Fibroblast of lung (primary cell): ENCODE results near the gene GOLGA6L22. TPM values are rescaled to one million over a fixed set of nuclear protein-coding genes. Genes with fewer than 3 reads are reported as not detected.
"Not testable (repeated sequence)": the region's sequence is repeated elsewhere in the genome, so short reads cannot be mapped to it uniquely, and the experiment has no call there.

Experiments
- DNase-seq, 2 donors: peaks; one replicate each; pipeline versions ENCODE4 v3.0.0 to v3.0.0-alpha.2; 2010; ENCODE audit warnings: low read depth in 2 of 2
- H2AFZ ChIP-seq: 2 replicates; pipeline ENCODE4 v1.5.1; 2012; ENCODE audit warnings: low read length, control low read depth, inconsistent platforms
- H3K27ac ChIP-seq: 2 replicates; pipeline ENCODE4 v1.5.1; 2011; ENCODE audit warnings: low read length, control low read depth; ENCODE audit not compliant: insufficient read depth
- H3K27me3 ChIP-seq: 2 replicates; pipeline ENCODE4 v1.5.1; 2011; ENCODE audit warnings: mild to moderate bottlenecking, low read length; ENCODE audit not compliant: control insufficient read depth, insufficient read depth
- H3K36me3 ChIP-seq: 2 replicates; pipeline ENCODE4 v1.5.1; 2011; ENCODE audit warnings: low read length; ENCODE audit not compliant: control insufficient read depth, insufficient read depth
- H3K4me1 ChIP-seq: 2 replicates; pipeline ENCODE4 v1.5.1; 2011; ENCODE audit warnings: low read length; ENCODE audit not compliant: control insufficient read depth, insufficient read depth; ENCODE audit errors: extremely low read depth
- H3K4me2 ChIP-seq: 2 replicates; pipeline ENCODE4 v1.5.1; 2011; ENCODE audit warnings: low read length, control low read depth; ENCODE audit not compliant: insufficient read depth; ENCODE audit errors: extremely low read depth
- H3K4me3 ChIP-seq, 4 experiments: fragments of 200-600 bp in 1 of 4; sonication (generic) in 1 of 4; replicated peaks in 1 of 4; 2 replicates each; pipeline ENCODE4 v1.5.1; 2011 to 2016; ENCODE audit warnings: low read length in 4 of 4, low read depth in 3 of 4, mild to moderate bottlenecking in 3 of 4, control low read depth in 2 of 4, inconsistent platforms in 1 of 4, mixed read lengths in 1 of 4; ENCODE audit not compliant: insufficient read depth in 1 of 4; ENCODE audit errors: control extremely low read depth in 1 of 4
- H3K79me2 ChIP-seq: 2 replicates; pipeline ENCODE4 v1.5.1; 2012; ENCODE audit warnings: mild to moderate bottlenecking, low read length, inconsistent platforms; ENCODE audit not compliant: control insufficient read depth, insufficient read depth
- H3K9ac ChIP-seq: 2 replicates; pipeline ENCODE4 v1.5.1; 2011; ENCODE audit warnings: mild to moderate bottlenecking, low read length, control low read depth; ENCODE audit not compliant: insufficient read depth
- H3K9me3 ChIP-seq: 2 replicates; pipeline ENCODE4 v1.5.1; 2012; ENCODE audit warnings: low read depth, low read length; ENCODE audit not compliant: control insufficient read depth, insufficient read depth
- H4K20me1 ChIP-seq: 2 replicates; pipeline ENCODE4 v1.5.1; 2011; ENCODE audit warnings: low read length; ENCODE audit not compliant: control insufficient read depth, insufficient read depth; ENCODE audit errors: extremely low read depth
- polyA minus RNA-seq: library from RNA; depleted of rRNA, polyadenylated mRNA; stranded (reverse); fragments of >200 nt; gene quantifications from 2 replicates; pipeline ENCODE4 v1.2.3, GENCODE V29; 2011; ENCODE audit warnings: low replicate concordance
- polyA plus RNA-seq, 2 donors: library from polyadenylated mRNA; depleted of rRNA in 1 of 2; stranded (reverse) in 1 of 2; unstranded in 1 of 2; fragments of >200 nt; gene quantifications; 2 replicates each; pipeline ENCODE4 v1.2.1, GENCODE V29; 2011 to 2012; ENCODE audit warnings: missing spikeins in 1 of 2
- total RNA-seq: library from RNA; depleted of rRNA; stranded (reverse); fragments of >200 nt; gene quantifications from 2 replicates; pipeline ENCODE4 v1.2.1, GENCODE V29; 2014

The GOLGA6L22 gene, protein sequence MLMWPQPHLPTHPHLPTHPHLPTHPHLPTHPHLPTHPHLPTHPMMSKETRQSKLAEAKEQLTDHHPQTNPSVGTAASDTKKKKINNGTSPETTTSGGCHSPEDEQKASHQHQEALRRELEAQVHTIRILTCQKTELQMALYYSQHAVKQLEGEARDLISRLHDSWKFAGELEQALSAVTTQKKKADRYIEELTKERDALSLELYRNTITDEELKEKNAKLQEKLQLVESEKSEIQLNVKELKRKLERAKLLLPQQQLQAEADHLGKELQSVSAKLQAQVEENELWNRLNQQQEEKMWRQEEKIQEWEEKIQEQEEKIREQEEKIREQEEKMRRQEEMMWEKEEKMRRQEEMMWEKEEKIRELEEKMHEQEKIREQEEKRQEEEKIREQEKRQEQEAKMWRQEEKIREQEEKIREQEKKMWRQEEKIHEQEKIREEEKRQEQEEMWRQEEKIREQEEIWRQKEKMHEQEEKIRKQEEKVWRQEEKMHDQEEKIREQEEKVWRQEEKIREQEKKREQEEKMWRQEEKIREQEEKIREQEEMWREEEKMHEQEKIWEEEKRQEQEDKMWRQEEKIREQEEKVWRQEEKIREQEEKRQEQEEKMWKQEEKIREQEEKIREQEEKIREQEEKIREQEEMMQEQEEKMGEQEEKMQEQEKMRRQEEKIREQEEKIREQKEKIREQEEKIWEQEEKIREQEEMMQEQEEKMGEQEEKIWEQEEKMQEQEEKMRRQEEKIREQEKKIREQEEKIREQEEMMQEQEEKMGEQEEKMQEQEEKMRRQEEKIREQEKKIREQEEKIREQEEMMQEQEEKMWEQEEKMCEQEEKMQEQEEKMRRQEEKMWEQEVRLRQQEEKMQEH
- total RNA-seq = not detected in 2 replicates
- not detected in 2 replicates for polyA plus RNA-seq
- not detected in 2 replicates for polyA plus RNA-seq (2012)
- polyA minus RNA-seq = not detected in 2 replicates

DNA sequence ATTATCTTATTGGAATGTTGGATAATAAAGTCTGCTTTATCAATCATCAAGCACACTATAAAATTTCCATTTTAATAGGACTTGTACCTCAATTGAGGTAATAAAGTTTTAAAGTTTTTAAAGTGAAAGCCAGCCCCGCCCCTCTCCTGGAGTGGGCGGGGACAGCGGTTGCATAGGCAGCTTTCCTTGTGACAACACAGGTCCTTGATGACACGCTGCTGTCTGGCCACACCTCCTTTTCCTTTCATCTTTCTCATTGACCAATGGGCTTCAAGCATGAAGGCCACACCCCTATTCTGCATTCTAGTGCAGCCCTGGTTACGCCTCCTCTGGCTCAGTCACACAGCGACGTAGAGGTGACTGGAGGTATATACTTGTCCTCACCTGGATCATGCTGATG, at the start of gene GOLGA6L22:
GOLGA6L22 (plus strand) TSS at position 301 of the 400 bp plus-strand sequence; CDS start at position 392, 91 bp downstream.
- DNase-seq, H2AFZ ChIP-seq, H3K27ac ChIP-seq, H3K4me2 ChIP-seq, H3K9ac ChIP-seq, H3K36me3 ChIP-seq, H3K4me3 ChIP-seq, H3K4me1 ChIP-seq, H3K27me3 ChIP-seq, H3K9me3 ChIP-seq, H4K20me1 ChIP-seq, H3K79me2 ChIP-seq: not testable (repeated sequence)

DNA sequence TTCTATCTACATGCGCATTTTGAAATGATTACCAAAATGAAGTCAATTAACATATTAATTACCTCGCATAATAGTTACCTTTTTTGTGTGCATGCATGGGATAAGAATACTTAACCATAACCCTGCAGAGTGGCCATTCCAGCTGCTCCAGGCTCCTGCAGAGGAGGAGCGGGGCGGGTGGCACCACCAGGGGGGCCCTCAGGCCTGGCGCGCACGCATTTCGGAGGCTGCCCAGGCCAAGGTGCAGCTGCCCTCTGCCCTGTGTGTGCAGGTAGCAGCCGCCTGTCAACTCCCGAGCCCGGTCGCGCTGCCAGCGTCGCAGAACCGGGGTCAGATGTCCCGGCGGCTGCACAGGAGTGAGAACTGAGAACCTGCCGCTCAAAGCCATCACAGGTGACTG, 41.4 kb upstream of the GOLGA6L22 start:
- not testable (repeated sequence) for H3K4me1 ChIP-seq, DNase-seq

DNA sequence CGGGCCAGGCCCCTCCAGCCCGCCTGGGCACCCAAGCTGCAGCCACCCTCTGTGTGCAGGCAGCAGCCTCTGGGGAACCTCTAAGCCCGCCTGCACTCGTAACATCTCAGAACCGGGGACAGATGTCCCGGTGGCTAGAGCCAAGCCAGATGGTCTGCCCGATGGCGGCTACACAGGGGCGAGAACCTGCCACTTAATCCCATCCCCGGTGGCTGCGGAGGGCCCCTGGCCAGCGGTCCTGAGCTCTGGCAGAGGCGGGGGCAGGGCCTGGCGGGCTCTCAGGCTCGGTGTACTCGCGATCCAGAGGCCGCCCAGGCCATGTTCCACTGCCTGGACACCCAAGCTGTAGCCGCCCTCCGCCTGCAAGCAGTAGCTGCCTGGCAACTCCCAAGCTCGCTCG, 40.9 kb upstream of the GOLGA6L22 start:
- not testable (repeated sequence) for H3K9ac ChIP-seq, H3K36me3 ChIP-seq, H3K27me3 ChIP-seq, H4K20me1 ChIP-seq, H2AFZ ChIP-seq, H3K9me3 ChIP-seq, H3K27ac ChIP-seq, H3K79me2 ChIP-seq, DNase-seq, H3K4me2 ChIP-seq, H3K4me3 ChIP-seq, H3K4me1 ChIP-seq

More for the DNA sequence above, 41.4 kb upstream of the GOLGA6L22 start:
- H3K9me3 ChIP-seq, H3K36me3 ChIP-seq, H3K27ac ChIP-seq, H4K20me1 ChIP-seq, H3K4me2 ChIP-seq, H3K79me2 ChIP-seq, H3K9ac ChIP-seq, H3K27me3 ChIP-seq, H3K4me3 ChIP-seq, H2AFZ ChIP-seq: not testable (repeated sequence)

DNA sequence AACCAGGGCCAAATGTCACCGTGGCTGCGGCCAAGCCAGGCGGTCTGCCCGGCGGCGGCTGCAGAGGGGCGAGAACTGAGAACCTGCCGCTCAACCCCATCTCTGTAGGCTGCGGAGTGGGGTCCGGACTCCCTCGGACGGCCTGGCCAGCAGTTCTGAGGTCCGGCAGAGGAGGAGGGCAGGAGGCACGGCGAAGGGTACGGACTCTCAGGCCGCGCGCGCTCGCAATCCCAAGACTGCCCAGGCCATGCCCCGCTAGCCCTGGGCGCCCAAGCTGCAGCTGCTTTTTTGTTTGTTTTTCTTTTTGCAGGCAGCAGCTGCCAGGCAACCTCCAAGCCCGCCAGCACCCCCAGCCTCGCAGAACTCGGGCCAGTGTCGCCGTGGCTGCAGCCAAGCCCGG, 40.5 kb upstream of the GOLGA6L22 start:
- H3K9me3 ChIP-seq, H4K20me1 ChIP-seq, H2AFZ ChIP-seq, H3K27ac ChIP-seq, H3K79me2 ChIP-seq, H3K36me3 ChIP-seq, H3K4me1 ChIP-seq, H3K4me3 ChIP-seq, DNase-seq, H3K4me2 ChIP-seq, H3K27me3 ChIP-seq, H3K9ac ChIP-seq: not testable (repeated sequence)

DNA sequence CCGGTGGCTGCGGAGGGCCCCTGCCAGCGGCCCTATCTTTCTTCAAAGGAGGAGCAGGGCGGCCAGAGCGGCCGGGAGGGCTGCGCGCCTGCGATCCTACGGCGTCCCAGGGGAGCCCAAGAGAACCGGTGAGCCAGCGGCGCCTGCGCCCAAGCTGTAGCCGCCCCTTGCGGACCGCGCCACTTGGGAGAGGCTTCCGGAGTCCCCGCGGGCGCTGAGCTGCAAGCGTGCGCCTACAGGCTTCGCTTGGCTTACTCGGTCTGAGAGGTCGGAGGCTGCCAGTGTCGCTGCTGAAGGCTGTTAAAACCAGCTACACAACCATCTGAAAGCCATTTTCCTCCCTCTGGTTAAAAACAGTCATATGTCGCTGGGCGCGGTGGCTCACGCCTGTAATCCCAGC, 40.0 kb upstream of the GOLGA6L22 start:
- H2AFZ ChIP-seq, H3K4me1 ChIP-seq, H3K4me3 ChIP-seq, H3K9ac ChIP-seq, H3K9me3 ChIP-seq, H3K27me3 ChIP-seq, H3K4me2 ChIP-seq, H3K79me2 ChIP-seq, H3K36me3 ChIP-seq, DNase-seq, H4K20me1 ChIP-seq, H3K27ac ChIP-seq: not testable (repeated sequence)

DNA sequence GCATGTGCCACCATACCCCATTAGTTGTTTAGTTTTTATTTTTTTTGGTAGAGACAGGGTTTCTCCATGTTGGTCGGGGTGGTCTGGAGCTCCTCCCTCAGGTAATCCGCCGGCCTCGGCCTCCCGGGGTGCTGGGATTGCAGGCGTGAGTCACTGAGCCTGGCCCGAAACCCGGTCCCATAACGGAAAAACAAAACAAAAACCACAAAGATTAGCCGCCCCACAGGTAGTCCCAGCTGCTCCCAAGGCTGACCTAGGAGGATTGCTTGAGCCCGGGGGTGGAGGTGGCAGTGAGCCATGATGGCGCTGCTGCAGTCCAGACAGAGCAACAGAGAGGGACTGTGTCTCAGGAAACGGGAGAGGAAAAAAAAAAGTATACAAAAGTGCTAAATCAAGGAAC, 38.4 kb upstream of the GOLGA6L22 start:
- H3K36me3 ChIP-seq, H3K27me3 ChIP-seq, H3K9ac ChIP-seq, H3K4me2 ChIP-seq, H3K9me3 ChIP-seq, H2AFZ ChIP-seq, H3K27ac ChIP-seq, H3K4me1 ChIP-seq, H3K4me3 ChIP-seq, H3K79me2 ChIP-seq, DNase-seq, H4K20me1 ChIP-seq: not testable (repeated sequence)
